WTC11 (cell line): ENCODE data around the gene PHOX2B. TPM values are rescaled to one million over a fixed set of nuclear protein-coding genes. Genes with fewer than 3 reads are reported as not detected.

Source experiments
- ATAC-seq: fragments of 200-7000 bp; cut with Tn5 transposase; 2 replicates; pipeline ENCODE4 v1.10.0; 2021; ENCODE audit warnings: mild to moderate bottlenecking, moderate library complexity
- CTCF ChIA-PET: fragments of 300-600 bp; sonication (Branson Sonifier 250); formaldehyde crosslinking; loops from one replicate; lab custom pipeline; 2021; ENCODE audit warnings: antibody characterized with exemption; lab: Charles Lee
- POLR2A ChIA-PET: fragments of 350-600 bp; sonication (Branson Sonifier 250); formaldehyde crosslinking; loops from one replicate; lab custom pipeline; 2021; ENCODE audit warnings: antibody characterized with exemption; lab: Charles Lee
- DNase-seq: peaks from one replicate; pipeline ENCODE4 v3.0.0; 2021; ENCODE audit warnings: low spot score
- H3K27ac Mint-ChIP-seq: 2 replicates; pipeline ENCODE4 v1.8.0; 2021; ENCODE audit warnings: mixed read lengths
- H3K27me3 Mint-ChIP-seq: 2 replicates; pipeline ENCODE4 v1.8.0; 2021; ENCODE audit warnings: low read depth, mild to moderate bottlenecking, moderate library complexity, mixed read lengths
- H3K36me3 Mint-ChIP-seq: 2 replicates; pipeline ENCODE4 v1.8.0; 2021; ENCODE audit warnings: mixed read lengths
- H3K4me1 Mint-ChIP-seq: 2 replicates; pipeline ENCODE4 v1.8.0; 2022; ENCODE audit warnings: mixed read lengths
- H3K4me3 Mint-ChIP-seq: 2 replicates; pipeline ENCODE4 v1.8.0; 2021; ENCODE audit warnings: mild to moderate bottlenecking, moderate library complexity, mixed read lengths
- H3K9me3 Mint-ChIP-seq: 2 replicates; pipeline ENCODE4 v1.8.0; 2021; ENCODE audit warnings: mixed read lengths
- CBFB ChIP-seq: sonication (generic); formaldehyde crosslinking; IDR thresholded peaks from 2 replicates; pipeline ENCODE4 v1.8.1; 2022; ENCODE audit warnings: mild to moderate bottlenecking, low read depth, missing genetic modification reagents
- ETV6 ChIP-seq: sonication (generic); formaldehyde crosslinking; IDR thresholded peaks from 2 replicates; pipeline ENCODE4 v1.8.1; 2022; ENCODE audit warnings: mild to moderate bottlenecking, missing genetic modification reagents
- HMGA2 ChIP-seq: fragments of 250-450 bp; sonication (Bioruptor Pico); IDR thresholded peaks from 2 replicates; pipeline ENCODE4 v1.4.0; 2021; ENCODE audit warnings: mild to moderate bottlenecking, moderate library complexity
- IRF2 ChIP-seq: sonication (generic); formaldehyde crosslinking; IDR thresholded peaks from 2 replicates; pipeline ENCODE4 v1.8.0; 2022; ENCODE audit warnings: low read depth, missing genetic modification reagents, borderline replicate concordance
- NR1H2 ChIP-seq: sonication (generic); formaldehyde crosslinking; IDR thresholded peaks from 2 replicates; pipeline ENCODE4 v1.9.0; 2021; ENCODE audit warnings: mild to moderate bottlenecking, moderate library complexity, missing genetic modification reagents
- NR3C1 ChIP-seq: sonication (generic); formaldehyde crosslinking; conservative IDR thresholded peaks from 2 replicates; pipeline ENCODE4 v1.8.1; 2023; ENCODE audit warnings: low read depth, mild to moderate bottlenecking, missing genetic modification reagents
- SMAD3 ChIP-seq: sonication (generic); formaldehyde crosslinking; IDR thresholded peaks from 2 replicates; pipeline ENCODE4 v1.8.0; 2022; ENCODE audit warnings: missing genetic modification reagents, mild to moderate bottlenecking, borderline replicate concordance
- TEAD1 ChIP-seq: sonication (generic); formaldehyde crosslinking; IDR thresholded peaks from 2 replicates; pipeline ENCODE4 v1.8.0; 2022; ENCODE audit warnings: mild to moderate bottlenecking, missing genetic modification reagents
- TEAD4 ChIP-seq: sonication (generic); formaldehyde crosslinking; IDR thresholded peaks from 2 replicates; pipeline ENCODE4 v1.8.0; 2022; ENCODE audit warnings: mild to moderate bottlenecking, missing genetic modification reagents
- TP53 ChIP-seq: sonication (generic); formaldehyde crosslinking; IDR thresholded peaks from 2 replicates; pipeline ENCODE4 v1.8.1; 2023; ENCODE audit warnings: mild to moderate bottlenecking, missing genetic modification reagents
- ZNF416 ChIP-seq: fragments of 250-450 bp; sonication (Bioruptor Pico); IDR thresholded peaks from 2 replicates; pipeline ENCODE4 v1.9.0; 2021; ENCODE audit warnings: mild to moderate bottlenecking, inconsistent platforms
- total RNA-seq: library from RNA; stranded (reverse); gene quantifications from 3 replicates; pipeline ENCODE4 v1.2.3, GENCODE V29; 2021
- TF ChIP-seq, protein P1 (sequence below): fragments of 250-450 bp; sonication (Bioruptor Pico); IDR thresholded peaks from 2 replicates; pipeline ENCODE4 v1.9.0; 2021; ENCODE audit warnings: mild to moderate bottlenecking, borderline replicate concordance
- TF ChIP-seq, protein P2 (sequence below): fragments of 250-450 bp; sonication (Bioruptor Pico); IDR thresholded peaks from 2 replicates; pipeline ENCODE4 v2.1.2; 2022; ENCODE audit warnings: mild to moderate bottlenecking, moderate library complexity
- TF ChIP-seq, protein P3 (sequence below): sonication (generic); formaldehyde crosslinking; conservative IDR thresholded peaks from 2 replicates; pipeline ENCODE4 v1.8.1; 2023; ENCODE audit warnings: mild to moderate bottlenecking, low read depth, missing genetic modification reagents, moderate library complexity
- TF ChIP-seq, protein P4 (sequence below): sonication (generic); formaldehyde crosslinking; IDR thresholded peaks from 2 replicates; pipeline ENCODE4 v1.8.0; 2022; ENCODE audit warnings: missing genetic modification reagents
- TF ChIP-seq, protein P5 (sequence below): fragments of 250-450 bp; sonication (Bioruptor Pico); IDR thresholded peaks from 2 replicates; pipeline ENCODE4 v1.9.0; 2021; ENCODE audit warnings: mild to moderate bottlenecking
- TF ChIP-seq, protein P6 (sequence below): sonication (generic); formaldehyde crosslinking; IDR thresholded peaks from 2 replicates; pipeline ENCODE4 v1.8.0; 2022; ENCODE audit warnings: mild to moderate bottlenecking, missing genetic modification reagents
- TF ChIP-seq, protein P7 (sequence below): sonication (generic); formaldehyde crosslinking; IDR thresholded peaks from 2 replicates; pipeline ENCODE4 v1.8.0; 2022; ENCODE audit warnings: mild to moderate bottlenecking, missing genetic modification reagents
- TF ChIP-seq, protein P8 (sequence below): sonication (generic); formaldehyde crosslinking; IDR thresholded peaks from 2 replicates; pipeline ENCODE4 v1.8.0; 2022; ENCODE audit warnings: mild to moderate bottlenecking, missing genetic modification reagents

The PHOX2B gene
- total RNA-seq, 1 experiment from 2014 or later: not detected

DNA sequence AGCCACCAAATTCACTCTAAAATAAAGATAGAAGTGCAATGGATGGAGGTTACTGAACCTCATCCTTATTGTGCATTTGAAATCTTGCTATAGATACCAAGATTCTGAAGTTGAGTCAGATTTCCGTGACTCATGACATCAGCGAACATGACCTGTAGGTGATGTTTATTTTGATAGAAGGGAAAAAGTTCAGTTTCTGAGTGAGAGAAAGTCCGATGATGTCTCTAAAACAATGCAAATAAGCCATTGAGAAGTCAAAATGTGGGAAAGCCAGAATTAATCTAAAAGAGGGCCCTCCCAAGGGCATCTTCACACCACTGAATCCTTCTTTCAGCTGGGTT lies 20.0 kb downstream of the PHOX2B start:
- H3K4me1 Mint-ChIP-seq: no peaks in the 10 kb centered on the region
- peaks cover 5% of the 10 kb centered on the region; the same call in 1 of the 2 replicates for H3K36me3 Mint-ChIP-seq
- POLR2A ChIA-PET: no interaction called here
- no peak for DNase-seq
- CTCF ChIA-PET: no interaction called here
- no peak for ATAC-seq
- H3K27me3 Mint-ChIP-seq: peaks cover 71% of the 10 kb centered on the region
- H3K9me3 Mint-ChIP-seq: peaks cover 10% of the 10 kb centered on the region
- no peak overlapping the region for H3K27ac Mint-ChIP-seq
- no peak overlapping the region for H3K4me3 Mint-ChIP-seq
- TF ChIP-seq ZNF416 (CRISPR knock-in tag): no peak

DNA sequence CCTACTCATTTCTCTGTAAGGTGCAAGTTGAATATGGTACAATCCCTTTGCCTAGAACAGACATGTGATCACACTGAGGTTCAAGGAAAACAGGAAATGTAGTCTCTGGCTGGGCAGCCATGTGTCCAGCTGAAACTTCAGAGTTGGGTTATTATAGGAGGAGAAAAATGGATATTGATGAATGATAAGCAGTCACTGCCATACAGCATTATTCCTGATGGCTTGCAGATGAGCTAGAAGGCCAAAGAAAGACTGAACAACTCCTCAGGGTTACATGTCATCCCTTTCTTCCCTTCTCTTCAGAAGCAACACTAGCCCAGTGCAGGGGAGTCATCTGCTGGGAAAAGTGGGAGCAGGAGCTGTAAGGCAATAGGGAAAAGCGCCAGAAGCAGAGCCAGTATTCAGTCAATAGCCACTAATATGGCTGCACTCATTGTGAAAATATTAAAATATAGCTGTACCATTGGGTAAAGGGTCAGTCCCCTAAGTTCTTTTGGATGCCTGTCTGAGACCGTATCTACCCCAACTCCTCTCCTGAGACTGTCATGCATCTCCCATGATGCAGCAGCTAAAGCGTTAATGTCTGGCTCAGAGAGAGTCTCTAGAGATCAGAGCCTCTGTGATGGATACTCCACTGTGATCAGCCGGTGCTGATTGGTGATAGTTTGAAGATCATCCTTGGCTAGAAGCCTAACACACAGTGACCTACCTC lies 20.5 kb downstream of the PHOX2B start:
- DNase-seq: no peak
- H3K36me3 Mint-ChIP-seq: peaks cover 5% of the 10 kb centered on the region; the same call in 1 of the 2 replicates
- TF ChIP-seq TP53 (CRISPR knock-in tag) (no peak), TEAD1 (no peak), CBFB (CRISPR knock-in tag) (no peak), NR1H2 (no peak), IRF2 (CRISPR knock-in tag) (no peak), SMAD3 (no peak), TEAD4 (CRISPR knock-in tag) (no peak), NR3C1 (CRISPR knock-in tag) (no peak), ETV6 (CRISPR knock-in tag) (no peak), HMGA2 (CRISPR knock-in tag) (no peak)
- TF ChIP-seq, protein P1, sequence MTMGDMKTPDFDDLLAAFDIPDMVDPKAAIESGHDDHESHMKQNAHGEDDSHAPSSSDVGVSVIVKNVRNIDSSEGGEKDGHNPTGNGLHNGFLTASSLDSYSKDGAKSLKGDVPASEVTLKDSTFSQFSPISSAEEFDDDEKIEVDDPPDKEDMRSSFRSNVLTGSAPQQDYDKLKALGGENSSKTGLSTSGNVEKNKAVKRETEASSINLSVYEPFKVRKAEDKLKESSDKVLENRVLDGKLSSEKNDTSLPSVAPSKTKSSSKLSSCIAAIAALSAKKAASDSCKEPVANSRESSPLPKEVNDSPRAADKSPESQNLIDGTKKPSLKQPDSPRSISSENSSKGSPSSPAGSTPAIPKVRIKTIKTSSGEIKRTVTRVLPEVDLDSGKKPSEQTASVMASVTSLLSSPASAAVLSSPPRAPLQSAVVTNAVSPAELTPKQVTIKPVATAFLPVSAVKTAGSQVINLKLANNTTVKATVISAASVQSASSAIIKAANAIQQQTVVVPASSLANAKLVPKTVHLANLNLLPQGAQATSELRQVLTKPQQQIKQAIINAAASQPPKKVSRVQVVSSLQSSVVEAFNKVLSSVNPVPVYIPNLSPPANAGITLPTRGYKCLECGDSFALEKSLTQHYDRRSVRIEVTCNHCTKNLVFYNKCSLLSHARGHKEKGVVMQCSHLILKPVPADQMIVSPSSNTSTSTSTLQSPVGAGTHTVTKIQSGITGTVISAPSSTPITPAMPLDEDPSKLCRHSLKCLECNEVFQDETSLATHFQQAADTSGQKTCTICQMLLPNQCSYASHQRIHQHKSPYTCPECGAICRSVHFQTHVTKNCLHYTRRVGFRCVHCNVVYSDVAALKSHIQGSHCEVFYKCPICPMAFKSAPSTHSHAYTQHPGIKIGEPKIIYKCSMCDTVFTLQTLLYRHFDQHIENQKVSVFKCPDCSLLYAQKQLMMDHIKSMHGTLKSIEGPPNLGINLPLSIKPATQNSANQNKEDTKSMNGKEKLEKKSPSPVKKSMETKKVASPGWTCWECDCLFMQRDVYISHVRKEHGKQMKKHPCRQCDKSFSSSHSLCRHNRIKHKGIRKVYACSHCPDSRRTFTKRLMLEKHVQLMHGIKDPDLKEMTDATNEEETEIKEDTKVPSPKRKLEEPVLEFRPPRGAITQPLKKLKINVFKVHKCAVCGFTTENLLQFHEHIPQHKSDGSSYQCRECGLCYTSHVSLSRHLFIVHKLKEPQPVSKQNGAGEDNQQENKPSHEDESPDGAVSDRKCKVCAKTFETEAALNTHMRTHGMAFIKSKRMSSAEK (CRISPR knock-in tag): no peak
- TF ChIP-seq, protein P2, sequence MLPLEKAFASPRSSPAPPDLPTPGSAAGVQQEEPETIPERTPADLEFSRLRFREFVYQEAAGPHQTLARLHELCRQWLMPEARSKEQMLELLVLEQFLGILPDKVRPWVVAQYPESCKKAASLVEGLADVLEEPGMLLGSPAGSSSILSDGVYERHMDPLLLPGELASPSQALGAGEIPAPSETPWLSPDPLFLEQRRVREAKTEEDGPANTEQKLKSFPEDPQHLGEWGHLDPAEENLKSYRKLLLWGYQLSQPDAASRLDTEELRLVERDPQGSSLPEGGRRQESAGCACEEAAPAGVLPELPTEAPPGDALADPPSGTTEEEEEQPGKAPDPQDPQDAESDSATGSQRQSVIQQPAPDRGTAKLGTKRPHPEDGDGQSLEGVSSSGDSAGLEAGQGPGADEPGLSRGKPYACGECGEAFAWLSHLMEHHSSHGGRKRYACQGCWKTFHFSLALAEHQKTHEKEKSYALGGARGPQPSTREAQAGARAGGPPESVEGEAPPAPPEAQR (CRISPR knock-in tag): no peak
- TF ChIP-seq, protein P3, sequence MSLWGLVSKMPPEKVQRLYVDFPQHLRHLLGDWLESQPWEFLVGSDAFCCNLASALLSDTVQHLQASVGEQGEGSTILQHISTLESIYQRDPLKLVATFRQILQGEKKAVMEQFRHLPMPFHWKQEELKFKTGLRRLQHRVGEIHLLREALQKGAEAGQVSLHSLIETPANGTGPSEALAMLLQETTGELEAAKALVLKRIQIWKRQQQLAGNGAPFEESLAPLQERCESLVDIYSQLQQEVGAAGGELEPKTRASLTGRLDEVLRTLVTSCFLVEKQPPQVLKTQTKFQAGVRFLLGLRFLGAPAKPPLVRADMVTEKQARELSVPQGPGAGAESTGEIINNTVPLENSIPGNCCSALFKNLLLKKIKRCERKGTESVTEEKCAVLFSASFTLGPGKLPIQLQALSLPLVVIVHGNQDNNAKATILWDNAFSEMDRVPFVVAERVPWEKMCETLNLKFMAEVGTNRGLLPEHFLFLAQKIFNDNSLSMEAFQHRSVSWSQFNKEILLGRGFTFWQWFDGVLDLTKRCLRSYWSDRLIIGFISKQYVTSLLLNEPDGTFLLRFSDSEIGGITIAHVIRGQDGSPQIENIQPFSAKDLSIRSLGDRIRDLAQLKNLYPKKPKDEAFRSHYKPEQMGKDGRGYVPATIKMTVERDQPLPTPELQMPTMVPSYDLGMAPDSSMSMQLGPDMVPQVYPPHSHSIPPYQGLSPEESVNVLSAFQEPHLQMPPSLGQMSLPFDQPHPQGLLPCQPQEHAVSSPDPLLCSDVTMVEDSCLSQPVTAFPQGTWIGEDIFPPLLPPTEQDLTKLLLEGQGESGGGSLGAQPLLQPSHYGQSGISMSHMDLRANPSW (CRISPR knock-in tag): no peak
- TF ChIP-seq, protein P4, sequence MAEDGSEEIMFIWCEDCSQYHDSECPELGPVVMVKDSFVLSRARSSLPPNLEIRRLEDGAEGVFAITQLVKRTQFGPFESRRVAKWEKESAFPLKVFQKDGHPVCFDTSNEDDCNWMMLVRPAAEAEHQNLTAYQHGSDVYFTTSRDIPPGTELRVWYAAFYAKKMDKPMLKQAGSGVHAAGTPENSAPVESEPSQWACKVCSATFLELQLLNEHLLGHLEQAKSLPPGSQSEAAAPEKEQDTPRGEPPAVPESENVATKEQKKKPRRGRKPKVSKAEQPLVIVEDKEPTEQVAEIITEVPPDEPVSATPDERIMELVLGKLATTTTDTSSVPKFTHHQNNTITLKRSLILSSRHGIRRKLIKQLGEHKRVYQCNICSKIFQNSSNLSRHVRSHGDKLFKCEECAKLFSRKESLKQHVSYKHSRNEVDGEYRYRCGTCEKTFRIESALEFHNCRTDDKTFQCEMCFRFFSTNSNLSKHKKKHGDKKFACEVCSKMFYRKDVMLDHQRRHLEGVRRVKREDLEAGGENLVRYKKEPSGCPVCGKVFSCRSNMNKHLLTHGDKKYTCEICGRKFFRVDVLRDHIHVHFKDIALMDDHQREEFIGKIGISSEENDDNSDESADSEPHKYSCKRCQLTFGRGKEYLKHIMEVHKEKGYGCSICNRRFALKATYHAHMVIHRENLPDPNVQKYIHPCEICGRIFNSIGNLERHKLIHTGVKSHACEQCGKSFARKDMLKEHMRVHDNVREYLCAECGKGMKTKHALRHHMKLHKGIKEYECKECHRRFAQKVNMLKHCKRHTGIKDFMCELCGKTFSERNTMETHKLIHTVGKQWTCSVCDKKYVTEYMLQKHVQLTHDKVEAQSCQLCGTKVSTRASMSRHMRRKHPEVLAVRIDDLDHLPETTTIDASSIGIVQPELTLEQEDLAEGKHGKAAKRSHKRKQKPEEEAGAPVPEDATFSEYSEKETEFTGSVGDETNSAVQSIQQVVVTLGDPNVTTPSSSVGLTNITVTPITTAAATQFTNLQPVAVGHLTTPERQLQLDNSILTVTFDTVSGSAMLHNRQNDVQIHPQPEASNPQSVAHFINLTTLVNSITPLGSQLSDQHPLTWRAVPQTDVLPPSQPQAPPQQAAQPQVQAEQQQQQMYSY (CRISPR knock-in tag): no peak
- TF ChIP-seq, protein P5, sequence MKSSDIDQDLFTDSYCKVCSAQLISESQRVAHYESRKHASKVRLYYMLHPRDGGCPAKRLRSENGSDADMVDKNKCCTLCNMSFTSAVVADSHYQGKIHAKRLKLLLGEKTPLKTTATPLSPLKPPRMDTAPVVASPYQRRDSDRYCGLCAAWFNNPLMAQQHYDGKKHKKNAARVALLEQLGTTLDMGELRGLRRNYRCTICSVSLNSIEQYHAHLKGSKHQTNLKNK (CRISPR knock-in tag): no peak
- TF ChIP-seq, protein P6, sequence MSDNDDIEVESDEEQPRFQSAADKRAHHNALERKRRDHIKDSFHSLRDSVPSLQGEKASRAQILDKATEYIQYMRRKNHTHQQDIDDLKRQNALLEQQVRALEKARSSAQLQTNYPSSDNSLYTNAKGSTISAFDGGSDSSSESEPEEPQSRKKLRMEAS: no peak
- TF ChIP-seq, protein P7, sequence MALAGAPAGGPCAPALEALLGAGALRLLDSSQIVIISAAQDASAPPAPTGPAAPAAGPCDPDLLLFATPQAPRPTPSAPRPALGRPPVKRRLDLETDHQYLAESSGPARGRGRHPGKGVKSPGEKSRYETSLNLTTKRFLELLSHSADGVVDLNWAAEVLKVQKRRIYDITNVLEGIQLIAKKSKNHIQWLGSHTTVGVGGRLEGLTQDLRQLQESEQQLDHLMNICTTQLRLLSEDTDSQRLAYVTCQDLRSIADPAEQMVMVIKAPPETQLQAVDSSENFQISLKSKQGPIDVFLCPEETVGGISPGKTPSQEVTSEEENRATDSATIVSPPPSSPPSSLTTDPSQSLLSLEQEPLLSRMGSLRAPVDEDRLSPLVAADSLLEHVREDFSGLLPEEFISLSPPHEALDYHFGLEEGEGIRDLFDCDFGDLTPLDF (CRISPR knock-in tag): no peak
- TF ChIP-seq, protein P8, sequence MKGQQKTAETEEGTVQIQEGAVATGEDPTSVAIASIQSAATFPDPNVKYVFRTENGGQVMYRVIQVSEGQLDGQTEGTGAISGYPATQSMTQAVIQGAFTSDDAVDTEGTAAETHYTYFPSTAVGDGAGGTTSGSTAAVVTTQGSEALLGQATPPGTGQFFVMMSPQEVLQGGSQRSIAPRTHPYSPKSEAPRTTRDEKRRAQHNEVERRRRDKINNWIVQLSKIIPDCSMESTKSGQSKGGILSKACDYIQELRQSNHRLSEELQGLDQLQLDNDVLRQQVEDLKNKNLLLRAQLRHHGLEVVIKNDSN (CRISPR knock-in tag): no peak
- CTCF ChIA-PET: no interaction called here
- no peaks in the 10 kb centered on the region for H3K4me1 Mint-ChIP-seq
- H3K9me3 Mint-ChIP-seq: peaks cover 10% of the 10 kb centered on the region
- ATAC-seq: no peak
- no peak overlapping the region for H3K27ac Mint-ChIP-seq
- peaks cover 71% of the 10 kb centered on the region for H3K27me3 Mint-ChIP-seq
- POLR2A ChIA-PET: no interaction called here
- no peak overlapping the region for H3K4me3 Mint-ChIP-seq
